Gastroesophageal sphincter (tissue), 3 donors: ENCODE results near the gene PRR5L.

Experiments
- POLR2A ChIP-seq, 2 donors: fragments of 450-650 bp; IDR thresholded peaks; one replicate each; pipeline ENCODE4 v1.6.1; 2017; ENCODE audit warnings: antibody characterized with exemption in 2 of 2, mild to moderate bottlenecking in 2 of 2, moderate library complexity in 1 of 2
- TF ChIP-seq, protein P1 (sequence below), 4 experiments: fragments of 200-600 bp in 2 of 4; fragments of 450-650 bp in 2 of 4; sonication (generic) in 1 of 4; IDR thresholded peaks; one replicate each; pipeline ENCODE4 v1.5.1; 2017 to 2019; ENCODE audit warnings: antibody characterized with exemption in 4 of 4, mild to moderate bottlenecking in 2 of 4, moderate library complexity in 2 of 4

DNA sequence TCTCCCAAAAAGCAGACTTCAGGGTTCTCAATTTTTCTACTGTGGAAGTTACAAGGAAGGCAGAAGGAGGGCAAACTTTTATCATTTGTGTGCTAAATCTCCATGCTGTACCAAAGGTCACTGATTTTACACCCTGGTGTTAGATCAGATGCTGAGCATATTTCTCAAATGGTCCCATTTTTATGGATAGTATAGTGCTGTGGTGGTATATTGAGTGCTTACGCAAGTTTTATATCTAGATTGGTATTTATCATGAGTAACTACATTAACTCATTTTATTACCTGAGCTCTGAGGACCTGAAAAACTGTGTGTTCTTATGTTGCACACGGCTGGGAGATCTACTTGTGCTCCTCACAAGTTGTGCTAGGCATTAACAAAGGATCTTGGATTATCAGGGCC lies 75.1 kb downstream of the PRR5L start:
- TF ChIP-seq, protein P1, sequence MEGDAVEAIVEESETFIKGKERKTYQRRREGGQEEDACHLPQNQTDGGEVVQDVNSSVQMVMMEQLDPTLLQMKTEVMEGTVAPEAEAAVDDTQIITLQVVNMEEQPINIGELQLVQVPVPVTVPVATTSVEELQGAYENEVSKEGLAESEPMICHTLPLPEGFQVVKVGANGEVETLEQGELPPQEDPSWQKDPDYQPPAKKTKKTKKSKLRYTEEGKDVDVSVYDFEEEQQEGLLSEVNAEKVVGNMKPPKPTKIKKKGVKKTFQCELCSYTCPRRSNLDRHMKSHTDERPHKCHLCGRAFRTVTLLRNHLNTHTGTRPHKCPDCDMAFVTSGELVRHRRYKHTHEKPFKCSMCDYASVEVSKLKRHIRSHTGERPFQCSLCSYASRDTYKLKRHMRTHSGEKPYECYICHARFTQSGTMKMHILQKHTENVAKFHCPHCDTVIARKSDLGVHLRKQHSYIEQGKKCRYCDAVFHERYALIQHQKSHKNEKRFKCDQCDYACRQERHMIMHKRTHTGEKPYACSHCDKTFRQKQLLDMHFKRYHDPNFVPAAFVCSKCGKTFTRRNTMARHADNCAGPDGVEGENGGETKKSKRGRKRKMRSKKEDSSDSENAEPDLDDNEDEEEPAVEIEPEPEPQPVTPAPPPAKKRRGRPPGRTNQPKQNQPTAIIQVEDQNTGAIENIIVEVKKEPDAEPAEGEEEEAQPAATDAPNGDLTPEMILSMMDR (IDR thresholded peaks at IDR 0.05) = no peak
- TF ChIP-seq POLR2A (IDR thresholded peaks at IDR 0.05) = no peak
